LNCaP clone FGC (cell line): ENCODE data around the gene HSPG2.

ENCODE experiments used
- DNase-seq: peaks from one replicate; pipeline ENCODE4 v3.0.0-alpha.2; 2011; ENCODE audit warnings: low read depth
- H3K4me3 ChIP-seq: 2 replicates; pipeline ENCODE4 v1.5.1; 2011; ENCODE audit warnings: mild to moderate bottlenecking, low read depth, low read length, control low read depth
- CTCF ChIP-seq: IDR thresholded peaks from 2 replicates; pipeline ENCODE4 v1.5.1; 2012; ENCODE audit warnings: mild to moderate bottlenecking; ENCODE audit not compliant: control insufficient read depth, insufficient read depth; ENCODE audit errors: extremely low read depth

The HSPG2 gene

GRCh38 chr1:21815724-21816321, 121.3 kb downstream of the HSPG2 start:
- H3K4me3 ChIP-seq, result no peak overlapping the region
- no peak for DNase-seq
- TF ChIP-seq CTCF, result no peak

- TF ChIP-seq CTCF, result no peak
- no peak overlapping the region for H3K4me3 ChIP-seq
- DNase-seq, result no peak
These were observed 122.0 kb downstream of the HSPG2 start for GRCh38 chr1:21814981-21815582.

- no peak for DNase-seq
- H3K4me3 ChIP-seq, result no peak overlapping the region
- TF ChIP-seq CTCF, result no peak
These were observed 122.7 kb downstream of the HSPG2 start for GRCh38 chr1:21814241-21814918.

- no peak for DNase-seq
- H3K4me3 ChIP-seq, result no peak overlapping the region
- TF ChIP-seq CTCF, result no peak
These were observed 123.6 kb downstream of the HSPG2 start for GRCh38 chr1:21813542-21813941.

GRCh38 chr1:21811875-21812305, 125.2 kb downstream of the HSPG2 start, which contains the start of gene LDLRAD2:
LDLRAD2 (plus strand) TSS chr1:21812265; CDS start chr1:21812452, 187 bp downstream.
- DNase-seq, result no peak
- TF ChIP-seq CTCF, result no peak
- H3K4me3 ChIP-seq, result no peak within 1 kb of the TSS

- no peak for TF ChIP-seq CTCF
- DNase-seq, result no peak
- no peak overlapping the region for H3K4me3 ChIP-seq
These were observed 132.6 kb downstream of the HSPG2 start for GRCh38 chr1:21804536-21804935.
